ENCODE data around the gene DCST2.

- TF ChIP-seq CTCF (IDR thresholded peaks at IDR 0.05) (no peak), POLR2A (IDR thresholded peaks at IDR 0.05) (peak; percentile 17)
These were observed 60.1 kb downstream of the DCST2 start for GRCh38 chr1:154973344-154974101.
